GM12892 (cell line): ENCODE data around the gene GALNT7.

Experiments
- POLR2A ChIP-seq: IDR thresholded peaks from 2 replicates; pipeline ENCODE4 v1.6.1; 2011; ENCODE audit warnings: low read depth, low read length, control low read depth
- POLR2AphosphoS5 ChIP-seq: IDR thresholded peaks from 2 replicates; pipeline ENCODE4 v1.6.1; 2011; ENCODE audit warnings: low read depth, low read length, control low read depth
- TAF1 ChIP-seq: IDR thresholded peaks from 2 replicates; pipeline ENCODE4 v1.6.1; 2011; ENCODE audit warnings: low read depth, mild to moderate bottlenecking, control low read depth, low read length, borderline replicate concordance

GRCh38 chr4:173211838-173212237, 43.2 kb downstream of the GALNT7 start:
- TF ChIP-seq POLR2AphosphoS5 (no peak), POLR2A (no peak), TAF1 (no peak)
